ENCODE results near the gene ACAP3. TPM values are rescaled to one million over a fixed set of nuclear protein-coding genes. Genes with fewer than 3 reads are reported as not detected.

The ACAP3 gene
- total and polyA plus RNA-seq, 2 of the 4 experiments (the other 2 are of a cell fraction) = 13.3 to 58.2 TPM

DNA sequence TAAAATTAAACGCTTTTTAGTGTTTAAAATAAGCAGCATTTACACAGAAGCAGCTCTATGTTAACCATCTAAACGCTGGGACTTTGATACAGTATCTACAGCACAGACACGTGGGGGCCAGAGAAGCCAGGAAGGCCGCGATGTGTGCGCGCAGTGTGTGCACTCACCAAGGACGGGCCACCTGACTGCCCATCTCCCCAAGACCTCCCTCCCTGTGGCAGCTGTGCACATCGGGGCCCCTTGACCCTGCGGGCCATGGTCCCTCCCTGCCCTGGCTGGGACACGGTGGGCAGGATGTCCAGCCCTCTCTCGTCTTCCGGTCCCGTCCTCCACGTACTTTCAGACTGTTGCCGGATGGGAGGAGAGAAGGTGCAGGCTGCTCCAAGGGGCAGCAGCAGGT lies 27.6 kb upstream of the ACAP3 start:
- Histone ChIP-seq H2BK15ac (ENCODE audit: low read depth, low read length) (no peak overlapping the region), H2BK120ac (ENCODE audit: low read depth, low read length) (no peak overlapping the region), H2AK9ac (replicated peaks; ENCODE audit: low read depth, low read length, poor library complexity) (peak overlapping the region; percentile 37), H3K56ac (ENCODE audit: extremely low read depth, insufficient read depth, low read length) (no peak overlapping the region), H3K4ac (ENCODE audit: low read depth, low read length) (no peak overlapping the region), H4K8ac (ENCODE audit: low read depth in 2 of 2, low read length in 2 of 2) (no peak overlapping the region), H3K79me1 (ENCODE audit: low read depth in 1 of 2, low read length in 2 of 2) (peaks cover 0 to 4% of the 10 kb centered on the region in 2 experiments; a peak in 1 of 4 replicates), H3K27ac (ENCODE audit: insufficient read depth, low read length) (no peak overlapping the region), H2AK5ac (ENCODE audit: low read depth, low read length) (no peak overlapping the region), H3K9me3 (ENCODE audit: control insufficient read depth, insufficient read depth, low read length) (no peaks in the 10 kb centered on the region), H3K27me3 (ENCODE audit: control insufficient read depth, insufficient read depth, low read length) (no peaks in the 10 kb centered on the region), H3K4me2 (ENCODE audit: low read depth, low read length) (no peak overlapping the region), H3K14ac (replicated peaks; ENCODE audit: low read depth, low read length) (no peak overlapping the region), H3K18ac (ENCODE audit: low read depth, low read length) (no peak overlapping the region), H2BK20ac (ENCODE audit: low read depth, low read length) (no peak overlapping the region), H4K91ac (ENCODE audit: insufficient read depth, low read depth, low read length) (no peak overlapping the region), H2AFZ (replicated peaks; ENCODE audit: low read length, poor library complexity) (no peak overlapping the region), H3K4me1 (ENCODE audit: control insufficient read depth, insufficient read depth, low read length) (no peaks in the 10 kb centered on the region), H3K23ac (ENCODE audit: low read depth, low read length) (no peak overlapping the region), H3K4me3 (ENCODE audit: insufficient read depth, low read depth, low read length) (no peak overlapping the region), H3K36me3 (ENCODE audit: control insufficient read depth, insufficient read depth, low read length) (peaks cover 35% of the 10 kb centered on the region), H4K20me1 (ENCODE audit: insufficient read depth, low read length) (peaks cover 8% of the 10 kb centered on the region), H2BK5ac (ENCODE audit: low read depth, low read length, poor library complexity, severe bottlenecking) (no peak overlapping the region), H3K9ac (ENCODE audit: low read depth, low read length) (no peak overlapping the region), H3K9me1 (ENCODE audit: insufficient read depth, low read length) (no peaks in the 10 kb centered on the region), H4K5ac (ENCODE audit: low read depth, low read length) (no peak overlapping the region)
- intact Hi-C loops (cut with micrococcal nuclease) = no loop called here
- POLR2A ChIA-PET (ENCODE audit: unreplicated experiment) = no interaction called here
- DNase-seq (no peak), ATAC-seq (ENCODE audit: low read depth) (no peak)
- TF ChIP-seq, protein P1, sequence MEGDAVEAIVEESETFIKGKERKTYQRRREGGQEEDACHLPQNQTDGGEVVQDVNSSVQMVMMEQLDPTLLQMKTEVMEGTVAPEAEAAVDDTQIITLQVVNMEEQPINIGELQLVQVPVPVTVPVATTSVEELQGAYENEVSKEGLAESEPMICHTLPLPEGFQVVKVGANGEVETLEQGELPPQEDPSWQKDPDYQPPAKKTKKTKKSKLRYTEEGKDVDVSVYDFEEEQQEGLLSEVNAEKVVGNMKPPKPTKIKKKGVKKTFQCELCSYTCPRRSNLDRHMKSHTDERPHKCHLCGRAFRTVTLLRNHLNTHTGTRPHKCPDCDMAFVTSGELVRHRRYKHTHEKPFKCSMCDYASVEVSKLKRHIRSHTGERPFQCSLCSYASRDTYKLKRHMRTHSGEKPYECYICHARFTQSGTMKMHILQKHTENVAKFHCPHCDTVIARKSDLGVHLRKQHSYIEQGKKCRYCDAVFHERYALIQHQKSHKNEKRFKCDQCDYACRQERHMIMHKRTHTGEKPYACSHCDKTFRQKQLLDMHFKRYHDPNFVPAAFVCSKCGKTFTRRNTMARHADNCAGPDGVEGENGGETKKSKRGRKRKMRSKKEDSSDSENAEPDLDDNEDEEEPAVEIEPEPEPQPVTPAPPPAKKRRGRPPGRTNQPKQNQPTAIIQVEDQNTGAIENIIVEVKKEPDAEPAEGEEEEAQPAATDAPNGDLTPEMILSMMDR (conservative IDR thresholded peaks at IDR 0.05; ENCODE audit: low read depth, low read length) = no peak
- no peak for TF ChIP-seq BHLHE40 (IDR thresholded peaks at IDR 0.05; ENCODE audit: low read depth, low read length)
- WGBS, 2 experiments (ENCODE audit: extremely low coverage in 2 of 2, insufficient read length in 1 of 2) = 71% methylated on average over 5 of the region's 16 CpGs; no CpG with 5 or more reads in 1 of the 2 experiments
- no TSS peak for BruUV-seq (replicated peaks)
- dilution Hi-C loops (cut with HindIII; ENCODE audit: low sequenced_read_pairs, unreplicated experiment) = no loop called here
- CTCF ChIA-PET = no interaction called here
- in situ Hi-C loops (cut with MboI; ENCODE audit: low sequenced_read_pairs) = no loop called here
